PC-3 (cell line): ENCODE measurements around the gene TBXAS1. TPM values are rescaled to one million over a fixed set of nuclear protein-coding genes. Genes with fewer than 3 reads are reported as not detected.

ENCODE experiments used
- ATAC-seq: fragments of 200-7000 bp; cut with Tn5 transposase; 2 replicates; pipeline ENCODE4 v1.9.1; 2020; ENCODE audit warnings: mild to moderate bottlenecking, moderate library complexity
- BruUV-seq: library from RNA; stranded (reverse); fragments of 400-500 nt; replicated peaks from 2 replicates; lab custom pipeline; 2021; lab: Mats Ljungman, UMichigan
- CTCF ChIA-PET: fragments of 300-600 bp; sonication (Branson Sonifier 250); formaldehyde crosslinking; loops from one replicate; lab custom pipeline; 2022; ENCODE audit warnings: antibody characterized with exemption; lab: Charles Lee
- POLR2A ChIA-PET: fragments of 300-600 bp; sonication (Branson Sonifier 250); formaldehyde crosslinking; loops from one replicate; lab custom pipeline; 2022; ENCODE audit warnings: antibody characterized with exemption; ENCODE audit not compliant: unreplicated experiment; lab: Charles Lee
- DNase-seq: peaks from one replicate; pipeline ENCODE4 v3.0.0-alpha.2; 2015
- H2AFZ ChIP-seq: fragments of 300-600 bp; sonication (generic); 2 replicates; pipeline ENCODE4 v1.6.0; 2016; ENCODE audit warnings: antibody characterized with exemption, low read length
- H3F3A ChIP-seq: fragments of 300-600 bp; sonication (generic); one replicate; pipeline ENCODE4 v1.6.0; 2017; ENCODE audit warnings: antibody characterized with exemption, low read length, control low read depth, mild to moderate bottlenecking; ENCODE audit not compliant: unreplicated experiment
- H3K27ac ChIP-seq: fragments of 300-600 bp; sonication (generic); 2 replicates; pipeline ENCODE4 v1.5.1; 2016; ENCODE audit warnings: mild to moderate bottlenecking, low read length
- H3K27me3 ChIP-seq: fragments of 300-600 bp; sonication (generic); 2 replicates; pipeline ENCODE4 v1.6.1; 2016; ENCODE audit warnings: low read length, mixed read lengths
- H3K36me3 ChIP-seq: fragments of 300-600 bp; sonication (generic); 2 replicates; pipeline ENCODE4 v1.6.1; 2016; ENCODE audit warnings: low read depth, mixed run types, low read length, mixed read lengths
- H3K4me1 ChIP-seq: fragments of 300-600 bp; sonication (generic); 2 replicates; pipeline ENCODE4 v1.5.1; 2016; ENCODE audit warnings: low read length; ENCODE audit not compliant: insufficient read depth
- H3K4me2 ChIP-seq: fragments of 300-600 bp; sonication (generic); 2 replicates; pipeline ENCODE4 v1.6.0; 2016; ENCODE audit warnings: low read length
- H3K4me3 ChIP-seq: fragments of 300-600 bp; sonication (generic); 2 replicates; pipeline ENCODE4 v1.5.1; 2016; ENCODE audit warnings: mild to moderate bottlenecking, low read length, mixed read lengths
- H3K79me2 ChIP-seq: fragments of 300-600 bp; sonication (generic); 2 replicates; pipeline ENCODE4 v1.6.1; 2017; ENCODE audit warnings: low read length, mixed read lengths
- H3K9ac ChIP-seq: fragments of 300-600 bp; sonication (generic); 2 replicates; pipeline ENCODE4 v1.6.0; 2016; ENCODE audit warnings: mild to moderate bottlenecking, low read length
- H3K9me2 ChIP-seq: fragments of 300-600 bp; sonication (generic); replicated peaks from 2 replicates; pipeline ENCODE4 v1.6.1; 2016; ENCODE audit warnings: mixed run types, low read length, mixed read lengths
- H3K9me3 ChIP-seq: fragments of 300-600 bp; sonication (generic); 2 replicates; pipeline ENCODE4 v1.6.1; 2016; ENCODE audit warnings: low read length, mixed read lengths
- H4K20me1 ChIP-seq: fragments of 300-600 bp; sonication (generic); 2 replicates; pipeline ENCODE4 v1.6.1; 2016; ENCODE audit warnings: low read length, mixed read lengths
- CTCF ChIP-seq: fragments of 300-600 bp; sonication (generic); conservative IDR thresholded peaks from 2 replicates; pipeline ENCODE4 v1.5.1; 2017; ENCODE audit warnings: antibody characterized with exemption, low read depth, mild to moderate bottlenecking, low read length
- EZH2 ChIP-seq: fragments of 300-600 bp; sonication (generic); IDR thresholded peaks from one replicate; pipeline ENCODE4 v1.6.1; 2017; ENCODE audit warnings: antibody characterized with exemption, mild to moderate bottlenecking, low read length; ENCODE audit not compliant: unreplicated experiment
- EZH2phosphoT487 ChIP-seq: fragments of 300-600 bp; sonication (generic); IDR thresholded peaks from 2 replicates; pipeline ENCODE4 v1.6.1; 2018; ENCODE audit warnings: mild to moderate bottlenecking, antibody characterized with exemption, low read length, borderline replicate concordance
- intact Hi-C: fragments of 100-400 bp; cut with micrococcal nuclease; formaldehyde crosslinking; loops from 2 replicates; pipeline ENCODE4 v1.9.0; 2023
- total RNA-seq: library from RNA; depleted of rRNA; stranded (reverse); fragments of >200 nt; gene quantifications from 2 replicates; pipeline ENCODE4 v1.2.3, GENCODE V29; 2014

The TBXAS1 gene
- total RNA-seq, 1 experiment from 2014 or later: 21.8 TPM

- CTCF ChIA-PET: no interaction called here
- H3K4me2 ChIP-seq: no peak overlapping the region
- H4K20me1 ChIP-seq: no peaks in the 10 kb centered on the region
- no peaks in the 10 kb centered on the region for H3K36me3 ChIP-seq
- H3K27ac ChIP-seq: no peak overlapping the region
- H3K9ac ChIP-seq: no peak overlapping the region
- H3K27me3 ChIP-seq: no peaks in the 10 kb centered on the region
- TF ChIP-seq CTCF: no peak
- TF ChIP-seq EZH2phosphoT487: no peak
- no peak for TF ChIP-seq EZH2
- no peaks in the 10 kb centered on the region for H3K9me3 ChIP-seq
- no peak for DNase-seq
- H3K79me2 ChIP-seq: no peaks in the 10 kb centered on the region
- no peak overlapping the region for H3K4me3 ChIP-seq
- H3F3A ChIP-seq: no peaks in the 10 kb centered on the region
- no peaks in the 10 kb centered on the region for H3K9me2 ChIP-seq
- peaks cover 18% of the 10 kb centered on the region for H3K4me1 ChIP-seq
- BruUV-seq: no TSS peak
- intact Hi-C loops: no loop called here
- no peak for ATAC-seq
- no peak overlapping the region for H2AFZ ChIP-seq
- POLR2A ChIA-PET: no interaction called here
Measured at GRCh38 chr7:139886206-139886605, 57.1 kb downstream of the TBXAS1 start.

GRCh38 chr7:139886899-139887298, 57.8 kb downstream of the TBXAS1 start:
- ChIA-PET CTCF (no interaction called here), POLR2A (no interaction called here)
- no TSS peak for BruUV-seq
- Histone ChIP-seq H3K27me3 (no peaks in the 10 kb centered on the region), H3K79me2 (no peaks in the 10 kb centered on the region), H3K27ac (no peak overlapping the region), H3K36me3 (no peaks in the 10 kb centered on the region), H3K4me3 (no peak overlapping the region), H3K9me3 (no peaks in the 10 kb centered on the region), H4K20me1 (no peaks in the 10 kb centered on the region), H3K4me2 (no peak overlapping the region), H3K9me2 (no peaks in the 10 kb centered on the region), H3F3A (no peaks in the 10 kb centered on the region), H2AFZ (no peak overlapping the region), H3K9ac (no peak overlapping the region), H3K4me1 (peaks cover 18% of the 10 kb centered on the region)
- DNase-seq (no peak), ATAC-seq (no peak)
- intact Hi-C loops: no loop called here
- TF ChIP-seq EZH2phosphoT487: no peak
- TF ChIP-seq CTCF: no peak
- TF ChIP-seq EZH2: no peak

GRCh38 chr7:139887992-139888481, 59.0 kb downstream of the TBXAS1 start:
- no TSS peak for BruUV-seq
- H3K4me3 ChIP-seq: no peak overlapping the region
- peaks cover 18% of the 10 kb centered on the region for H3K4me1 ChIP-seq
- H3K79me2 ChIP-seq: no peaks in the 10 kb centered on the region
- no peaks in the 10 kb centered on the region for H3K27me3 ChIP-seq
- H3K9me3 ChIP-seq: no peaks in the 10 kb centered on the region
- ChIA-PET POLR2A (no interaction called here), CTCF (no interaction called here)
- no peaks in the 10 kb centered on the region for H3F3A ChIP-seq
- H3K9me2 ChIP-seq: no peaks in the 10 kb centered on the region
- H3K36me3 ChIP-seq: no peaks in the 10 kb centered on the region
- H2AFZ ChIP-seq: no peak overlapping the region
- no peak for TF ChIP-seq EZH2phosphoT487
- TF ChIP-seq CTCF: no peak
- no peak for TF ChIP-seq EZH2
- ATAC-seq (no peak), DNase-seq (no peak)
- intact Hi-C loops: no loop called here
- no peak overlapping the region for H3K4me2 ChIP-seq
- no peak overlapping the region for H3K27ac ChIP-seq
- no peaks in the 10 kb centered on the region for H4K20me1 ChIP-seq
- H3K9ac ChIP-seq: no peak overlapping the region
